ENCODE results near the gene WSB2. TPM values are rescaled to one million over a fixed set of nuclear protein-coding genes. Genes with fewer than 3 reads are reported as not detected.

Gene WSB2
- total RNA-seq, 2 donors from 2014 or later = 60.7 to 61.7 TPM

DNA sequence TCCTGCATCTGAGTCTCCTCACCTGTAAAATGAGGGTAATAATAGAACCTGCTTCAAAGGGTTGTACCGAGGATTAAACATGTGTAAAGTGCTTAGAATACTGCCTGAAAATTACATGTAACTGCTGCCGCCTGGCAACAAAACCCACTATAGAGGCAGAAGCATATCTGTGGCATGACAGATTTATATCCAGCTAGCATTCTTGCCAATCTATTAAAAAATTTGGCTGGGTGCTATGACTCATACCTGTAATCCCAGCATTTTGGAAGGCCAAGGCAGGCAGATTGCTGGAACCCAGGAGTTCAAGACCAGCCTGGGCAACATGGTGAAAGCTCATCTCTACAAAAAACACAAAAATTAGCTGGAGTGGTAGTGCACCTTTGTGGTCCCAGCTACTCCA is 75.8 kb downstream of the WSB2 start:
- WGBS, 2 experiments (ENCODE audit: insufficient coverage in 1 of 2, insufficient read length in 1 of 2) = 92 to 95% methylated on average over 2 of the region's 2 CpGs
- Mint-ChIP-seq H3K4me1 (no peaks in the 10 kb centered on the region), H3K9me3 (peaks cover 4% of the 10 kb centered on the region), H3K27ac (no peak overlapping the region), H3K4me3 (no peak overlapping the region), H3K36me3 (ENCODE audit: low read depth) (no peaks in the 10 kb centered on the region), H3K27me3 (ENCODE audit: insufficient read depth) (peaks cover 3% of the 10 kb centered on the region)
- no peak overlapping the region for H3K4me3 ChIP-seq (ENCODE audit: low read length)
- H3K9me3 ChIP-seq (ENCODE audit: control insufficient read depth, low read length) = no peaks in the 10 kb centered on the region
- H3K27ac ChIP-seq (ENCODE audit: low read depth, low read length) = no peak overlapping the region
- no peak for DNase-seq
- H3K27me3 ChIP-seq (ENCODE audit: control insufficient read depth, insufficient read depth, low read length, poor library complexity, severe bottlenecking) = no peaks in the 10 kb centered on the region
- H3K36me3 ChIP-seq (ENCODE audit: control insufficient read depth, insufficient read depth, low read length) = no peaks in the 10 kb centered on the region
- TF ChIP-seq, protein P1, sequence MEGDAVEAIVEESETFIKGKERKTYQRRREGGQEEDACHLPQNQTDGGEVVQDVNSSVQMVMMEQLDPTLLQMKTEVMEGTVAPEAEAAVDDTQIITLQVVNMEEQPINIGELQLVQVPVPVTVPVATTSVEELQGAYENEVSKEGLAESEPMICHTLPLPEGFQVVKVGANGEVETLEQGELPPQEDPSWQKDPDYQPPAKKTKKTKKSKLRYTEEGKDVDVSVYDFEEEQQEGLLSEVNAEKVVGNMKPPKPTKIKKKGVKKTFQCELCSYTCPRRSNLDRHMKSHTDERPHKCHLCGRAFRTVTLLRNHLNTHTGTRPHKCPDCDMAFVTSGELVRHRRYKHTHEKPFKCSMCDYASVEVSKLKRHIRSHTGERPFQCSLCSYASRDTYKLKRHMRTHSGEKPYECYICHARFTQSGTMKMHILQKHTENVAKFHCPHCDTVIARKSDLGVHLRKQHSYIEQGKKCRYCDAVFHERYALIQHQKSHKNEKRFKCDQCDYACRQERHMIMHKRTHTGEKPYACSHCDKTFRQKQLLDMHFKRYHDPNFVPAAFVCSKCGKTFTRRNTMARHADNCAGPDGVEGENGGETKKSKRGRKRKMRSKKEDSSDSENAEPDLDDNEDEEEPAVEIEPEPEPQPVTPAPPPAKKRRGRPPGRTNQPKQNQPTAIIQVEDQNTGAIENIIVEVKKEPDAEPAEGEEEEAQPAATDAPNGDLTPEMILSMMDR (conservative IDR thresholded peaks at IDR 0.05) = no peak
- H3K4me1 ChIP-seq (ENCODE audit: control insufficient read depth, insufficient read depth, low read length) = no peaks in the 10 kb centered on the region
- no peak overlapping the region for H3K9ac ChIP-seq (ENCODE audit: extremely low read depth, low read length, poor library complexity, severe bottlenecking)

Other genes with a start within 250 kb of the WSB2 start
- gene KSR2, start 92.2 kb downstream of the WSB2 start, total RNA-seq = 1 to 10 TPM; 1.1 to 2.0 TPM
- gene RFC5, start 44.5 kb downstream of the WSB2 start, total RNA-seq = 10 to 100 TPM; 32.2 to 46.2 TPM
- 10 to 100 TPM; 35.4 to 43.8 TPM for gene VSIG10, start 42.8 kb upstream of the WSB2 start, total RNA-seq
- gene PEBP1, start 74.9 kb upstream of the WSB2 start, total RNA-seq = 100 to 1,000 TPM; 153 to 158 TPM